Stomach (tissue), 9 donors: ENCODE results near the gene CD2BP2. TPM values are rescaled to one million over a fixed set of nuclear protein-coding genes. Genes with fewer than 3 reads are reported as not detected.

Experiments used
- DNase-seq, 2 donors: peaks; one replicate each; pipeline versions ENCODE4 v3.0.0 to v3.0.0-alpha.2; 2013 to 2019
- H3K27ac ChIP-seq, 5 donors: fragments of 200-600 bp in 4 of 5; sonication (generic) in 4 of 5; one replicate each; pipeline ENCODE4 v1.5.1; 2013 to 2019; ENCODE audit warnings: mild to moderate bottlenecking in 1 of 5, moderate library complexity in 1 of 5
- H3K27me3 ChIP-seq, 3 donors: fragments of 200-600 bp; sonication (generic); one replicate each; pipeline ENCODE4 v1.5.1; 2017 to 2019; ENCODE audit warnings: mixed run types in 1 of 3
- H3K36me3 ChIP-seq, 4 donors: fragments of 200-600 bp; sonication (generic); 1 replicate in 3 of 4; 2 replicates in 1 of 4; pipeline ENCODE4 v1.5.1; 2016 to 2019
- H3K4me1 ChIP-seq, 4 donors: fragments of 200-600 bp; sonication (generic); one replicate each; pipeline ENCODE4 v1.5.1; 2016 to 2019
- H3K4me3 ChIP-seq, 4 donors: fragments of 200-600 bp; sonication (generic) in 3 of 4; one replicate each; pipeline ENCODE4 v1.5.1; 2016 to 2019; ENCODE audit warnings: mild to moderate bottlenecking in 1 of 4
- H3K9me3 ChIP-seq, 4 donors: fragments of 200-600 bp; sonication (generic); one replicate each; pipeline ENCODE4 v1.5.1; 2016 to 2019
- EP300 ChIP-seq: sonication (generic); formaldehyde crosslinking; IDR thresholded peaks from one replicate; pipeline ENCODE4 v1.6.1; 2017; ENCODE audit warnings: antibody characterized with exemption
- POLR2A ChIP-seq, 4 donors: fragments of 450-650 bp; IDR thresholded peaks; one replicate each; pipeline ENCODE4 v1.6.1; 2016; ENCODE audit warnings: antibody characterized with exemption in 4 of 4, control low read depth in 2 of 4, mild to moderate bottlenecking in 1 of 4, moderate library complexity in 1 of 4
- POLR2AphosphoS5 ChIP-seq, 3 donors: sonication (generic); formaldehyde crosslinking; IDR thresholded peaks; one replicate each; pipeline ENCODE4 v1.6.1; 2016; ENCODE audit warnings: antibody characterized with exemption in 3 of 3
- WGBS, 5 donors: extraction: QIAGEN DNeasy Blood & Tissue Kit in 3 of 5; methylation state at CpG; one replicate each; pipeline versions ENCODE4 v1.1.5 to v1.1.7; 2013 to 2018; 5-methylcytosine and 5-hydroxymethylcytosine counted together
- intact Hi-C: fragments of 100-400 bp; cut with DNase I; formaldehyde crosslinking; loops from one replicate; pipeline ENCODE4 v1.15.1; 2023; ENCODE audit warnings: low total_unique reads
- polyA plus RNA-seq, 3 donors: library from polyadenylated mRNA; stranded (reverse); fragments of 200-250 nt; gene quantifications; one replicate each; pipeline ENCODE4 v1.2.3, GENCODE V29; 2013
- total RNA-seq, 5 donors: library from RNA; depleted of rRNA; stranded (reverse); fragments of >200 nt; gene quantifications; one replicate each; pipeline versions ENCODE4 v1.1.0 to v1.2.3, GENCODE V29; 2014 to 2016
- TF ChIP-seq, protein P1 (sequence below), 7 experiments: fragments of 450-650 bp in 4 of 7; fragments of 200-600 bp in 3 of 7; sonication (generic) in 3 of 7; IDR thresholded peaks; one replicate each; pipeline ENCODE4 v1.5.1; 2016 to 2019; ENCODE audit warnings: antibody characterized with exemption in 7 of 7, control low read depth in 2 of 7, mild to moderate bottlenecking in 1 of 7
- donor health status: healthy with polysubstance abuse.
- donor health status: Bipolar disorder and iron deficiency.
- donor health status: healthy.

Gene CD2BP2
- total and polyA plus RNA-seq, 8 donors: 8.8 to 45.2 (median 27.7) TPM

DNA sequence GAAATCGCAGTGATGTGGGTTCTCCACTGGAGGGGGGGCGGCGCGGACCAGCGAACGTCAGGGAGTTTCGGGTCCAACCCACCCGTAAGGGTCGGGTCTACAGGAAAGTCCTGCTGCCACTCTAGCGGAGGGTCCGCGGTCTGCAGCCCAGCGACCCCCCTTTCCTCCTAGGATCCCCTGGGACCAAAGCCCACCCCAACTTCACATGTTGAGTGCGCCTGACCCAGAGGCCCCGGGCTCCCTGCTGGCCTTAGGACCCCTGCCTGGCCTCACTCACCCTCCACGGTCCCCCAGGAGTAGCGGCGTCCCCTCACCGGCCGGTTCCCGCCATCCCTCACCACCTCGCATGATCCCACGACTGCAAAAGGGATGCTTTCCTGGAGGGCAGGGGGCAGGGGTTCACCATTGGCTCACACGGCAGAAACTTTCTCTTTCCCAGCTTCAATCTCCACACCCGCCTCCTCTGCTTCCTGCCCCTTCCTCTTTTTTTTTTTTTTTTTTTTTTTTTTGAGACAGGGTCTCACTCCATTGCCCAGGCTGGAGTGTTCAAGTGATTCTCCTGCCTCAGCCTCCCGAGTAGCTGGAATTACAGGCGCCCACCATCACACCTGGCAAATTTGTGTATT lies 24.2 kb upstream of the CD2BP2 start:
- TF ChIP-seq EP300 (no peak), POLR2AphosphoS5 (IDR thresholded peaks at IDR 0.05) (no peak), POLR2A (IDR thresholded peaks at IDR 0.05) (no peak)
- TF ChIP-seq, protein P1, sequence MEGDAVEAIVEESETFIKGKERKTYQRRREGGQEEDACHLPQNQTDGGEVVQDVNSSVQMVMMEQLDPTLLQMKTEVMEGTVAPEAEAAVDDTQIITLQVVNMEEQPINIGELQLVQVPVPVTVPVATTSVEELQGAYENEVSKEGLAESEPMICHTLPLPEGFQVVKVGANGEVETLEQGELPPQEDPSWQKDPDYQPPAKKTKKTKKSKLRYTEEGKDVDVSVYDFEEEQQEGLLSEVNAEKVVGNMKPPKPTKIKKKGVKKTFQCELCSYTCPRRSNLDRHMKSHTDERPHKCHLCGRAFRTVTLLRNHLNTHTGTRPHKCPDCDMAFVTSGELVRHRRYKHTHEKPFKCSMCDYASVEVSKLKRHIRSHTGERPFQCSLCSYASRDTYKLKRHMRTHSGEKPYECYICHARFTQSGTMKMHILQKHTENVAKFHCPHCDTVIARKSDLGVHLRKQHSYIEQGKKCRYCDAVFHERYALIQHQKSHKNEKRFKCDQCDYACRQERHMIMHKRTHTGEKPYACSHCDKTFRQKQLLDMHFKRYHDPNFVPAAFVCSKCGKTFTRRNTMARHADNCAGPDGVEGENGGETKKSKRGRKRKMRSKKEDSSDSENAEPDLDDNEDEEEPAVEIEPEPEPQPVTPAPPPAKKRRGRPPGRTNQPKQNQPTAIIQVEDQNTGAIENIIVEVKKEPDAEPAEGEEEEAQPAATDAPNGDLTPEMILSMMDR (IDR thresholded peaks at IDR 0.05): no peak
- DNase-seq: no peak
- Histone ChIP-seq H3K36me3 (no peaks in the 10 kb centered on the region), H3K4me1 (peaks cover 19 to 37% (median 30%) of the 10 kb centered on the region in 4 donors), H3K27ac (peak overlapping the region; percentile 98 to 100 (median 99)), H3K4me3 (peak overlapping the region; percentile 61 to 73 (median 66)), H3K27me3 (no peaks in the 10 kb centered on the region), H3K9me3 (no peaks in the 10 kb centered on the region)
- 26 to 46% (median 34%) methylated on average over 16 to 27 of the region's 27 CpGs for WGBS, 5 donors
- intact Hi-C loops: no loop called here

DNA sequence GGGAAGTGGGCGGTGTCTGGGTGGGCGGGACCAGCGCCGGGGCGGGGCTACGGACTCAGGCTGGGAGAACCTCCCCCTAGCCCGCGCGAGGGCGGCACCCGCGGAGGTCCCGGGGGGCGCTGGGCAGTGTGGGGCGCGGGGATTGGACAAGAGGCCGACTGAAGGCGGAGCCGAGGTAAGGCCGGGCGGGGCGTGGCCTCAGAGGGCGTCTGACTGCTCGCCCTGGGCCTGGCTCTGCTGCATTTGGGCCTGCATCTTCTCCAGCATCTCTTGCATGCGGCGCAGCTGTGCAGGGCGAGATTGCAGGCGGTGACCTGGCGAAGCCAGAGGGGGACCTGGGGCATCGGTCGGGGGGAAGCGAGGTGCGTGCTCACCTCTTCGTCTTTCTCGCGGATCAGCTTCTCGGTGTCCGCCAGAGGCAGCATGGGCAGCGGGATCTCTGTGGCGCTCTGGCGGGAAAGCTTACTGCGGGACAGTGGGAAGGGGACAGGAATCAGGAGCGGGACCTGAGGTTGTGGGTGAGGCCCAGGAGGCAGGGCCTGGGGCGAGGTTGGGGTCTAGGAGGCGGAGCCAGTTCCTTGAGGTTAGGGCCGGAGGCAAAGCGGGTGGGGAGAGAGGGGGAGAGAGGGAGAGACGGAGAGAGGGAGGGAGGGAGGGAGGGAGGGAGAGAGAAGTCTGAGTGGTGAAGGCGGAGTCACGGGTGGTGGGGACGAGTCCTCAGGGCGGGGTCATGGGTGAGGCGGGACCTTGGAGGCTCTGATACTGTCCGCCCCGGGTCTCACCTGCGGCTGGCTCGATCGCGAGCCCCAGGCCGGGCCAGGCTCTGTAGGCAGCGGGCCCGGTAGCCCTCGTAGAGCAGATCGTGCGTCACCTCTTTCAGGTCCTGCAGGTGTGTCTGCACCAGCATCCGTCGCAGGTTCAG lies 23.4 kb upstream of the CD2BP2 start:
- Histone ChIP-seq H3K4me3 (peak overlapping the region; percentile 61 to 73 (median 66)), H3K27ac (peak overlapping the region; percentile 98 to 100 (median 99)), H3K27me3 (no peaks in the 10 kb centered on the region), H3K36me3 (no peaks in the 10 kb centered on the region), H3K9me3 (no peaks in the 10 kb centered on the region), H3K4me1 (peaks cover 19 to 37% (median 30%) of the 10 kb centered on the region in 4 donors)
- WGBS, 5 donors: 0 to 1% (median 1%) methylated on average over 42 to 67 of the region's 67 CpGs
- intact Hi-C loops: no loop called here
- DNase-seq: peak; percentile 99 to 100
- TF ChIP-seq, protein P1 (IDR thresholded peaks at IDR 0.05): peak in 1 of 7 experiments; percentile 9
- peak in 2 of 3 donors; percentile 48 to 83 for TF ChIP-seq POLR2AphosphoS5 (IDR thresholded peaks at IDR 0.05)
- no peak for TF ChIP-seq EP300

DNA sequence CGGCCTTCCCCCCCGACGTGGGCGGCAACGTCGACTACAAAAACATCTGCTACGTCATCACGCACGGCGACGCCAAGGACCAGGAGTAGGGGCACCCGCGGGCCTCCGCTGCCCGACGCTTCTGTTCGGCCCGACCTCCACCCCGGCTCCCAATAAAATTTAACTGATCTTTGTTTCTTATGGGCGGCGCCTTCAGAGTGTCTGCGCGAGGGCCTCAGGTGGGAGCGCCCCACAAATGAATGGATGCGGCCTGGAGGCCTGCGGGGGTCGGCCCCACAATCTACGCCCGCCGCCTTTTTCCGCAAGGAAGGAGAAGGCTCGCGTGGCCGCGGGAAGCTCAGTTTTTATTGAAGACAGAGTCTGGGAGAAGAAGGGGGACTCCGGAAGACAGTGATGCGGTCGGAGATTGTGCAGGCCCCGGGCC lies 22.7 kb upstream of the CD2BP2 start:
- Histone ChIP-seq H3K4me1 (peaks cover 19 to 37% (median 30%) of the 10 kb centered on the region in 4 donors), H3K27me3 (no peaks in the 10 kb centered on the region), H3K4me3 (peak overlapping the region; percentile 61 to 73 (median 66)), H3K27ac (peak overlapping the region; percentile 98 to 100 (median 99)), H3K9me3 (no peaks in the 10 kb centered on the region), H3K36me3 (no peaks in the 10 kb centered on the region)
- TF ChIP-seq POLR2A (IDR thresholded peaks at IDR 0.05): peak in 2 of 4 donors; percentile 4 to 50
- peak; percentile 34 for TF ChIP-seq EP300
- TF ChIP-seq, protein P1 (IDR thresholded peaks at IDR 0.05): no peak
- TF ChIP-seq POLR2AphosphoS5 (IDR thresholded peaks at IDR 0.05): peak; percentile 40 to 87 (median 73)
- WGBS, 5 donors: 0 to 2% (median 1%) methylated on average over 20 to 39 of the region's 39 CpGs
- DNase-seq: peak; percentile 94 to 97
- intact Hi-C loops: no loop called here

DNA sequence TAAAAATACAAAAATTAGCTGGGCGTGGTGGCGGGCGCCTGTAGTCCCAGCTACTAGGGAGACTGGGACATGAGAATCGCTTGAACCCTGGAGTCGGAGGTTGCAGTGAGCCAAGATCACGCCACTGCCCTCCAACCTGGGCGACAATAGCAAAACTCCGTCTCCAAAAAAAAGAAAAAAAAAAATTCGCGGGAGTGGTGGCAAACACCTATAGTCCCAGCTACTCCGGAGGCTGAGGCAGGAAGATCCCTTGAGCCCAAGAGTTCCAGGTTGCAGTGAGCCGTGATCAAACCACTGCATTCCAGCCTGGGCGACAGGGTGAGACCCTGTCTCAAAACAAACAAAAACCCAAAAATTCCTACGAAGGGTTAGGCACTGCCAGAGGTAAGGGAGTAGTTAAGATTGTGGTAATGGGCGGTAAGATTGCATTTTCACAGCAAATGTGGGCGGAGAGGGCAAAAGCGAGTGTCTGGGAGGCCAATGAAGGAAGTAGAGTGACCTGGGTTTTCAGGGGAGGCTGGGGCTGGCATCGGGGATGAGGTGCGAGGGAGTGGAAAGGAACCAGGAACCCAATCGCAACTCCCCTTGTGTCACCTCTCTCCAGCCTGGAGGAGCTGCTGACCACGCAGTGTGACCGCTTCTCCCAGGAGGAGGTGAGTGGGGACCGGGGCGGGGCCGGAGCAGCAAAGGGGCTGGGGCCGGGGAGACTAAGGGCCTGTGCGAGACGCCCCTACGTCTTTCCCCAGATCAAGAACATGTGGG lies 22.1 kb upstream of the CD2BP2 start:
- TF ChIP-seq, protein P1 (IDR thresholded peaks at IDR 0.05): no peak
- no peak for TF ChIP-seq POLR2AphosphoS5 (IDR thresholded peaks at IDR 0.05)
- TF ChIP-seq EP300: no peak
- TF ChIP-seq POLR2A (IDR thresholded peaks at IDR 0.05): no peak
- intact Hi-C loops: no loop called here
- DNase-seq: no peak
- Histone ChIP-seq H3K4me3 (peak overlapping the region; percentile 61 to 73 (median 66)), H3K4me1 (peaks cover 19 to 37% (median 30%) of the 10 kb centered on the region in 4 donors), H3K9me3 (no peaks in the 10 kb centered on the region), H3K27me3 (no peaks in the 10 kb centered on the region), H3K36me3 (no peaks in the 10 kb centered on the region), H3K27ac (peak overlapping the region; percentile 98 to 100 (median 99))
- WGBS, 5 donors: 30 to 36% (median 32%) methylated on average over 28 to 29 of the region's 29 CpGs
